Lower lobe of right lung (tissue), 2 donors: ENCODE measurements around the gene ITGB5. TPM values are rescaled to one million over a fixed set of nuclear protein-coding genes. Genes with fewer than 3 reads are reported as not detected.
A peak's percentile ranks its signal among the peaks of the same experiment; 100 is the strongest.
"Not testable (repeated sequence)": the region's sequence is repeated elsewhere in the genome, so short reads cannot be mapped to it uniquely, and the experiment has no call there.

ENCODE experiments used
- ATAC-seq, 2 donors: fragments of 200-7000 bp; cut with Tn5 transposase; one replicate each; pipeline ENCODE4 v1.9.1; 2020 to 2022; ENCODE audit warnings: mild to moderate bottlenecking in 2 of 2, moderate library complexity in 2 of 2
- DNase-seq: peaks from one replicate; pipeline ENCODE4 v3.0.0-alpha.2; 2020
- H3K27ac ChIP-seq: fragments of 200-600 bp; one replicate; pipeline ENCODE4 v1.8.0; 2022
- H3K27me3 ChIP-seq: fragments of 200-600 bp; one replicate; pipeline ENCODE4 v1.8.0; 2022; ENCODE audit warnings: low read depth
- H3K36me3 ChIP-seq: fragments of 200-600 bp; one replicate; pipeline ENCODE4 v1.8.0; 2022; ENCODE audit warnings: mild to moderate bottlenecking
- H3K4me1 ChIP-seq: fragments of 200-600 bp; one replicate; pipeline ENCODE4 v1.8.0; 2022
- H3K4me3 ChIP-seq: fragments of 200-600 bp; one replicate; pipeline ENCODE4 v1.8.0; 2022; ENCODE audit warnings: mild to moderate bottlenecking
- H3K9me3 ChIP-seq: fragments of 200-600 bp; one replicate; pipeline ENCODE4 v1.8.0; 2022
- intact Hi-C: fragments of 100-400 bp; cut with DNase I; formaldehyde crosslinking; loops from one replicate; pipeline ENCODE4 v1.11.0; 2022
- total RNA-seq: library from RNA; stranded (reverse); fragmentation: NEBNext Ultra II Directional; extraction: Animal tissue kit (Norgen Biotek cat#: 25700); gene quantifications from one replicate; pipeline ENCODE4 v1.2.1, GENCODE V29; 2021
- TF ChIP-seq, protein P1 (sequence below): fragments of 200-600 bp; IDR thresholded peaks from one replicate; pipeline ENCODE4 v1.8.0; 2022; ENCODE audit warnings: antibody characterized with exemption, mild to moderate bottlenecking
- donor health status: DM: no; HTN: yes; CAD: no; lungs with severe emphysema.

ITGB5 gene
- total RNA-seq, 1 donor from 2014 or later, result 93.1 TPM

- ATAC-seq, result no peak
- Histone ChIP-seq H3K27ac (no peak overlapping the region), H3K4me1 (peaks cover 42% of the 10 kb centered on the region), H3K27me3 (no peaks in the 10 kb centered on the region), H3K4me3 (no peak overlapping the region), H3K36me3 (peaks cover 4% of the 10 kb centered on the region), H3K9me3 (no peaks in the 10 kb centered on the region)
- TF ChIP-seq, protein P1, sequence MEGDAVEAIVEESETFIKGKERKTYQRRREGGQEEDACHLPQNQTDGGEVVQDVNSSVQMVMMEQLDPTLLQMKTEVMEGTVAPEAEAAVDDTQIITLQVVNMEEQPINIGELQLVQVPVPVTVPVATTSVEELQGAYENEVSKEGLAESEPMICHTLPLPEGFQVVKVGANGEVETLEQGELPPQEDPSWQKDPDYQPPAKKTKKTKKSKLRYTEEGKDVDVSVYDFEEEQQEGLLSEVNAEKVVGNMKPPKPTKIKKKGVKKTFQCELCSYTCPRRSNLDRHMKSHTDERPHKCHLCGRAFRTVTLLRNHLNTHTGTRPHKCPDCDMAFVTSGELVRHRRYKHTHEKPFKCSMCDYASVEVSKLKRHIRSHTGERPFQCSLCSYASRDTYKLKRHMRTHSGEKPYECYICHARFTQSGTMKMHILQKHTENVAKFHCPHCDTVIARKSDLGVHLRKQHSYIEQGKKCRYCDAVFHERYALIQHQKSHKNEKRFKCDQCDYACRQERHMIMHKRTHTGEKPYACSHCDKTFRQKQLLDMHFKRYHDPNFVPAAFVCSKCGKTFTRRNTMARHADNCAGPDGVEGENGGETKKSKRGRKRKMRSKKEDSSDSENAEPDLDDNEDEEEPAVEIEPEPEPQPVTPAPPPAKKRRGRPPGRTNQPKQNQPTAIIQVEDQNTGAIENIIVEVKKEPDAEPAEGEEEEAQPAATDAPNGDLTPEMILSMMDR, result no peak
- DNase-seq, result no peak
- intact Hi-C loops, result no loop called here
Measured at GRCh38 chr3:124783696-124784095, 103.5 kb downstream of the ITGB5 start.

DNA sequence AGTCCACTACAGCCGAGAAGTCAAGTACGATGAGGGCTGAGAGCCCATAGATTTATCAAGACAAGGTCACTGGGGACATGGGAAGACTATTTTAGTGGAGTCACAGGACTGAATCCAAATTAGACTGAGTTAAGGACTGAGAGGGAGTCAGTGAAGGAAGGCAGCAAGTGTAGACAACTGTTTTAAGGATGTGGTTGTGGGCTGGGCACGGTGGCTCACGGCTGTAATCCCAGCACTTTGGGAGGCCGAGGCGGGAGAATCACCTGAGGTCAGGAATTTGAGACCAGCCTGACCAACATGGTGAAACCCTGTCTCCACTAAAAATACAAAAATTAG is 104.8 kb downstream of the ITGB5 start:
- ATAC-seq, DNase-seq, H3K4me3 ChIP-seq, H3K9me3 ChIP-seq, H3K27ac ChIP-seq, intact Hi-C loops, H3K27me3 ChIP-seq, H3K36me3 ChIP-seq: not testable (repeated sequence)
- peaks cover 42% of the 10 kb centered on the region for H3K4me1 ChIP-seq

GRCh38 chr3:124781476-124782376 is 105.4 kb downstream of the ITGB5 start:
- Histone ChIP-seq H3K4me1 (peaks cover 36% of the 10 kb centered on the region), H3K36me3 (peaks cover 4% of the 10 kb centered on the region), H3K4me3 (no peak overlapping the region), H3K27ac (peak overlapping the region; percentile 82), H3K9me3 (no peaks in the 10 kb centered on the region), H3K27me3 (no peaks in the 10 kb centered on the region)
- TF ChIP-seq, protein P1, result no peak
- no peak for DNase-seq
- no peak for ATAC-seq
- intact Hi-C loops, result no loop called here

- ATAC-seq (peak; percentile 82), DNase-seq (peak; percentile 61)
- Histone ChIP-seq H3K9me3 (no peaks in the 10 kb centered on the region), H3K4me1 (peaks cover 28% of the 10 kb centered on the region), H3K36me3 (peaks cover 4% of the 10 kb centered on the region), H3K4me3 (no peak overlapping the region), H3K27ac (peak overlapping the region; percentile 82), H3K27me3 (no peaks in the 10 kb centered on the region)
- intact Hi-C loops, result no loop called here
- TF ChIP-seq, protein P1, result no peak
Measured at GRCh38 chr3:124780761-124781475, 106.2 kb downstream of the ITGB5 start.

- TF ChIP-seq, protein P1, result no peak
- Histone ChIP-seq H3K27ac (peak overlapping the region; percentile 82), H3K4me3 (no peak overlapping the region), H3K36me3 (peaks cover 4% of the 10 kb centered on the region), H3K4me1 (peaks cover 26% of the 10 kb centered on the region), H3K9me3 (no peaks in the 10 kb centered on the region), H3K27me3 (no peaks in the 10 kb centered on the region)
- intact Hi-C loops, result no loop called here
- ATAC-seq, result peak; percentile 56 to 68
- no peak for DNase-seq
Measured at GRCh38 chr3:124780356-124780755, 106.8 kb downstream of the ITGB5 start.

GRCh38 chr3:124779751-124780191 is 107.4 kb downstream of the ITGB5 start:
- TF ChIP-seq, protein P1, result no peak
- DNase-seq, result no peak
- peak overlapping the region; percentile 82 for H3K27ac ChIP-seq
- no peaks in the 10 kb centered on the region for H3K9me3 ChIP-seq
- H3K27me3 ChIP-seq, result no peaks in the 10 kb centered on the region
- intact Hi-C loops, result no loop called here
- peaks cover 29% of the 10 kb centered on the region for H3K4me1 ChIP-seq
- ATAC-seq, result peak in 1 of 2 donors; percentile 3
- no peak overlapping the region for H3K4me3 ChIP-seq
- H3K36me3 ChIP-seq, result peaks cover 4% of the 10 kb centered on the region
